A673 (cell line): Measurements from ENCODE around the gene CD79A.
"Not testable (repeated sequence)": the region's sequence is repeated elsewhere in the genome, so short reads cannot be mapped to it uniquely, and the experiment has no call there.

Experiments
- CTCF ChIP-seq: fragments of 300-800, 200-600 bp; sonication (generic); conservative IDR thresholded peaks from 2 replicates; pipeline ENCODE4 v1.5.1; 2017; ENCODE audit warnings: low read depth, mild to moderate bottlenecking, antibody characterized with exemption, low read length, moderate library complexity, mixed read lengths
- EZH2 ChIP-seq: fragments of 200-600 bp; sonication (generic); IDR thresholded peaks from 2 replicates; pipeline ENCODE4 v1.6.1; 2017; ENCODE audit warnings: borderline replicate concordance, low read depth, mild to moderate bottlenecking, mixed read lengths, antibody characterized with exemption, low read length; ENCODE audit not compliant: poor library complexity, severe bottlenecking

- not testable (repeated sequence) for TF ChIP-seq CTCF, EZH2
Measured at GRCh38 chr19:41914424-41914834, 37.4 kb downstream of the CD79A start.
